Measurements from ENCODE around the gene STARD3. TPM values are rescaled to one million over a fixed set of nuclear protein-coding genes. Genes with fewer than 3 reads are reported as not detected.

Gene STARD3
- total RNA-seq, 2 donors from 2014 or later, result 59.8 to 76.0 TPM

- Mint-ChIP-seq H3K4me3 (peak overlapping the region; percentile 82), H3K27ac (peak overlapping the region; percentile 92), H3K4me1 (peaks cover 15% of the 10 kb centered on the region), H3K9me3 (no peaks in the 10 kb centered on the region), H3K36me3 (ENCODE audit: low read depth) (no peaks in the 10 kb centered on the region), H3K27me3 (peaks cover 12% of the 10 kb centered on the region)
- ATAC-seq (replicated peaks), result peak; percentile 97
These were observed 14.5 kb upstream of the STARD3 start for GRCh38 chr17:39622380-39623006.

GRCh38 chr17:39623356-39623950 is 13.5 kb upstream of the STARD3 start:
- no peaks in the 10 kb centered on the region for H3K9me3 Mint-ChIP-seq
- ATAC-seq (replicated peaks), result peak; percentile 38
- H3K4me1 Mint-ChIP-seq, result peaks cover 15% of the 10 kb centered on the region
- no peaks in the 10 kb centered on the region for H3K36me3 Mint-ChIP-seq (ENCODE audit: low read depth)
- H3K27me3 Mint-ChIP-seq, result peaks cover 16% of the 10 kb centered on the region
- no peak overlapping the region for H3K27ac Mint-ChIP-seq
- peak overlapping the region; percentile 82 for H3K4me3 Mint-ChIP-seq

GRCh38 chr17:39624313-39624712 is 12.6 kb upstream of the STARD3 start:
- ATAC-seq (replicated peaks), result no peak
- Mint-ChIP-seq H3K4me1 (peaks cover 15% of the 10 kb centered on the region), H3K27ac (no peak overlapping the region), H3K27me3 (peaks cover 19% of the 10 kb centered on the region), H3K9me3 (no peaks in the 10 kb centered on the region), H3K36me3 (ENCODE audit: low read depth) (no peaks in the 10 kb centered on the region), H3K4me3 (no peak overlapping the region)

GRCh38 chr17:39625198-39625785 is 11.7 kb upstream of the STARD3 start:
- Mint-ChIP-seq H3K9me3 (no peaks in the 10 kb centered on the region), H3K4me3 (peak overlapping the region; percentile 18), H3K36me3 (ENCODE audit: low read depth) (no peaks in the 10 kb centered on the region), H3K27ac (no peak overlapping the region), H3K4me1 (peaks cover 15% of the 10 kb centered on the region), H3K27me3 (peaks cover 19% of the 10 kb centered on the region)
- ATAC-seq (replicated peaks), result no peak

GRCh38 chr17:39626171-39627046 is 10.5 kb upstream of the STARD3 start, which contains the start of gene PPP1R1B:
PPP1R1B (plus strand) TSS chr17:39626952; CDS start chr17:39627393, 441 bp downstream.
- ATAC-seq (replicated peaks), result no peak
- Mint-ChIP-seq H3K9me3 (no peaks in the 10 kb centered on the region), H3K27ac (peak within 1 kb of the TSS; percentile 17), H3K4me1 (peaks cover 15% of the 10 kb centered on the region), H3K4me3 (peak within 1 kb of the TSS; percentile 18), H3K36me3 (ENCODE audit: low read depth) (no peaks in the 10 kb centered on the region), H3K27me3 (peaks cover 23% of the 10 kb centered on the region)

- H3K4me3 Mint-ChIP-seq, result peak overlapping the region; percentile 18
- no peaks in the 10 kb centered on the region for H3K9me3 Mint-ChIP-seq
- no peak for ATAC-seq (replicated peaks)
- no peak overlapping the region for H3K27ac Mint-ChIP-seq
- peaks cover 10% of the 10 kb centered on the region for H3K4me1 Mint-ChIP-seq
- no peaks in the 10 kb centered on the region for H3K36me3 Mint-ChIP-seq (ENCODE audit: low read depth)
- H3K27me3 Mint-ChIP-seq, result peaks cover 27% of the 10 kb centered on the region
These were observed 9.8 kb upstream of the STARD3 start for GRCh38 chr17:39627047-39627711.

- peaks cover 27% of the 10 kb centered on the region for H3K27me3 Mint-ChIP-seq
- H3K9me3 Mint-ChIP-seq, result no peaks in the 10 kb centered on the region
- no peak overlapping the region for H3K4me3 Mint-ChIP-seq
- H3K27ac Mint-ChIP-seq, result no peak overlapping the region
- no peak for ATAC-seq (replicated peaks)
- H3K4me1 Mint-ChIP-seq, result peaks cover 5% of the 10 kb centered on the region
- H3K36me3 Mint-ChIP-seq (ENCODE audit: low read depth), result no peaks in the 10 kb centered on the region
These were observed 9.0 kb upstream of the STARD3 start for GRCh38 chr17:39627712-39628516.

- no peaks in the 10 kb centered on the region for H3K36me3 Mint-ChIP-seq (ENCODE audit: low read depth)
- H3K9me3 Mint-ChIP-seq, result no peaks in the 10 kb centered on the region
- H3K4me3 Mint-ChIP-seq, result no peak overlapping the region
- ATAC-seq (replicated peaks), result no peak
- no peak overlapping the region for H3K27ac Mint-ChIP-seq
- peaks cover 27% of the 10 kb centered on the region for H3K27me3 Mint-ChIP-seq
- H3K4me1 Mint-ChIP-seq, result peaks cover 5% of the 10 kb centered on the region
These were observed 8.1 kb upstream of the STARD3 start for GRCh38 chr17:39628655-39629493.

GRCh38 chr17:39629494-39629880 is 7.5 kb upstream of the STARD3 start:
- no peak for ATAC-seq (replicated peaks)
- Mint-ChIP-seq H3K4me1 (peaks cover 5% of the 10 kb centered on the region), H3K36me3 (ENCODE audit: low read depth) (no peaks in the 10 kb centered on the region), H3K27ac (no peak overlapping the region), H3K9me3 (no peaks in the 10 kb centered on the region), H3K4me3 (no peak overlapping the region), H3K27me3 (peaks cover 27% of the 10 kb centered on the region)

GRCh38 chr17:39629898-39630297 is 7.0 kb upstream of the STARD3 start:
- H3K4me1 Mint-ChIP-seq, result peaks cover 5% of the 10 kb centered on the region
- no peak overlapping the region for H3K4me3 Mint-ChIP-seq
- no peaks in the 10 kb centered on the region for H3K9me3 Mint-ChIP-seq
- no peak overlapping the region for H3K27ac Mint-ChIP-seq
- ATAC-seq (replicated peaks), result no peak
- H3K27me3 Mint-ChIP-seq, result peaks cover 27% of the 10 kb centered on the region
- no peaks in the 10 kb centered on the region for H3K36me3 Mint-ChIP-seq (ENCODE audit: low read depth)

GRCh38 chr17:39631403-39631802 is 5.5 kb upstream of the STARD3 start:
- Mint-ChIP-seq H3K4me1 (peaks cover under 1% of the 10 kb centered on the region), H3K27ac (peak overlapping the region; percentile 35), H3K4me3 (no peak overlapping the region), H3K9me3 (no peaks in the 10 kb centered on the region), H3K27me3 (peaks cover 20% of the 10 kb centered on the region), H3K36me3 (ENCODE audit: low read depth) (no peaks in the 10 kb centered on the region)
- ATAC-seq (replicated peaks), result no peak

- no peaks in the 10 kb centered on the region for H3K36me3 Mint-ChIP-seq (ENCODE audit: low read depth)
- H3K27me3 Mint-ChIP-seq, result peaks cover 15% of the 10 kb centered on the region
- H3K4me3 Mint-ChIP-seq, result no peak overlapping the region
- no peaks in the 10 kb centered on the region for H3K4me1 Mint-ChIP-seq
- no peaks in the 10 kb centered on the region for H3K9me3 Mint-ChIP-seq
- no peak for ATAC-seq (replicated peaks)
- H3K27ac Mint-ChIP-seq, result no peak overlapping the region
These were observed 4.6 kb upstream of the STARD3 start for GRCh38 chr17:39632153-39632941.

All from activated T-helper 17 cell treated with anti-CD3 and anti-CD28 coated beads, Interleukin-2, amount 50 U/mL, for 72 hours (primary cell).